Motor neuron (in vitro differentiated cells): ENCODE measurements around the gene COLEC12. TPM values are rescaled to one million over a fixed set of nuclear protein-coding genes. Genes with fewer than 3 reads are reported as not detected.
"Not testable (repeated sequence)": the region's sequence is repeated elsewhere in the genome, so short reads cannot be mapped to it uniquely, and the experiment has no call there.

ENCODE experiments used
- ATAC-seq, 8 experiments: fragments of 200-7000 bp; cut with Tn5 transposase; replicated peaks in 6 of 8; 2 replicates each; pipeline ENCODE4 v1.8.0; 2021; ENCODE audit warnings: mild to moderate bottlenecking in 8 of 8, moderate library complexity in 8 of 8
- H3K27ac ChIP-seq, 2 donors: fragments of 250-450 bp; sonication (Bioruptor Pico); 2 replicates each; pipeline ENCODE4 v1.9.0; 2021; ENCODE audit warnings: antibody characterized with exemption in 2 of 2, mild to moderate bottlenecking in 2 of 2, moderate library complexity in 1 of 2
- H3K4me1 ChIP-seq, 2 donors: fragments of 250-450 bp; sonication (Bioruptor Pico); replicated peaks in 1 of 2; 2 replicates each; pipeline ENCODE4 v1.6.1; 2021; ENCODE audit warnings: antibody characterized with exemption in 2 of 2, mild to moderate bottlenecking in 2 of 2, moderate library complexity in 1 of 2
- H3K4me3 ChIP-seq, 5 donors: fragments of 250-450 bp; sonication (Bioruptor Pico); 2 replicates each; pipeline ENCODE4 v1.9.0; 2021; ENCODE audit warnings: antibody characterized with exemption in 5 of 5, mild to moderate bottlenecking in 5 of 5, moderate library complexity in 4 of 5
- whole genome bisulfite sequencing, 10 experiments: fragments of 450-650 bp; shearing (Covaris generic); methylation state at CpG; one replicate each; pipeline ENCODE4 v1.0.0; 2022; 5-methylcytosine and 5-hydroxymethylcytosine counted together
- in situ Hi-C, 9 experiments: fragments of 400-800 bp; cut with MboI; loops; one replicate each; pipeline ENCODE4 v1.15.0; 2021; ENCODE audit warnings: low sequenced_read_pairs in 9 of 9, low pct_unique_long_range_greater_than_20kb in 2 of 9; ENCODE audit not compliant: unreplicated experiment in 9 of 9
- total RNA-seq, 8 experiments: library from RNA; unstranded; fragments of 300-600 nt; gene quantifications; 2 replicates each; pipeline versions ENCODE4 v1.2.3 to v1.2.4, GENCODE V29; 2022

COLEC12 gene
- total RNA-seq, 8 experiments from 2014 or later, result 0.49 to 103 (median 3.7) TPM

DNA sequence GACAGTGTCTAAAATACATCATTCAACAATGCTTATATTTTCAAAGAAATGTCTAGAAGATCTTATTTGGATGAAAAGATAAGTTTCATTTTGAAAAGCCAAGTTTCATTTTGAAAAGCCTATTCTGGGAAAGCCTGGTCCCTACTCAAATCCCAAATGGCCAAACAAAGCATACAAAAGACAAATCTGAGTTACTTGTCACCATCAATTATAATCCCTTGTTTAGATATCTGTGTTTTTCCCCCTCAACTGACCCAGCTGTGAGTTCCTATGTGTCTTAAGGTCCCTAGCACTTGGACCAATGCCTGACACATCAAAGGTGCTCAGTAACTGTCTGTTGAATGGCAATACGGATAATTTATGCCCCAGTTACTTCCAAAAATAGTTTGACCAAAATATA, 180.3 kb downstream of the COLEC12 start:
- Histone ChIP-seq H3K4me1 (peaks cover 29 to 37% of the 10 kb centered on the region in 2 donors), H3K4me3 (no peak overlapping the region), H3K27ac (peak overlapping the region in 1 of 2 donors; percentile 22)
- ATAC-seq, result peak in 1 of 8 experiments; percentile 6
- 36 to 100% (median 65%) methylated on average over 1 of the region's 1 CpG; no CpG with 5 or more reads in 4 of the 10 experiments for WGBS, 10 experiments
- in situ Hi-C loops, result no loop called here

DNA sequence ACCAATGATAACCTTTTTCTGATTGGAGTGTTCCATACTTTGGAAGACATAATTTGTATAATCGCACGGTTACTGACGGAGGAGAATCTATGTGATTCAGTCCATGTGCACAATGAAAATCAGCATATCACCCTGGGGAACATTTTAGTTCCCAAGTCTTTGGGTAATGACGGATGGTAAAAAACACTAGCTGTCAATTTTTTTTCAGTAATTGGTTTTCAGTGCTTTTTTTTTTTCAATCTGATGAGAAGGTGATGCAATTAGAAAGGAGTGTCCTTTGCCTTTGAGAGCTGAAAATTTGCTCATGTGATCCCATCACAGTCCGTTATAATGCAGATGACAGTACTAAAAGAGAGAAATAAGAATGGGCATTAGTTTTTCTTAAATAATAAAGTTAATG, 180.8 kb downstream of the COLEC12 start:
- in situ Hi-C loops, result no loop called here
- peak in 5 of 8 experiments; percentile 32 to 79 (median 59) for ATAC-seq
- H3K4me3 ChIP-seq, result no peak overlapping the region
- WGBS, 10 experiments, result 37 to 100% (median 86%) methylated on average over 2 to 5 of the region's 5 CpGs
- peaks cover 29 to 37% of the 10 kb centered on the region in 2 donors for H3K4me1 ChIP-seq
- H3K27ac ChIP-seq, result peak overlapping the region in 1 of 2 donors; percentile 22

- no peak overlapping the region for H3K27ac ChIP-seq
- no peak for ATAC-seq
- WGBS, 10 experiments, result 96 to 100% (median 100%) methylated on average over 1 to 8 of the region's 9 CpGs; no CpG with 5 or more reads in 5 of the 10 experiments
- H3K4me3 ChIP-seq, result no peak overlapping the region
- H3K4me1 ChIP-seq, result peaks cover 29 to 37% of the 10 kb centered on the region in 2 donors
- in situ Hi-C loops, result no loop called here
Measured at GRCh38 chr18:318791-319291, 181.7 kb downstream of the COLEC12 start.

GRCh38 chr18:317618-318017, 182.9 kb downstream of the COLEC12 start:
- in situ Hi-C loops, result no loop called here
- 79 to 100% (median 100%) methylated on average over 1 to 4 of the region's 6 CpGs; no CpG with 5 or more reads in 2 of the 10 experiments for WGBS, 10 experiments
- H3K4me3 ChIP-seq, result no peak overlapping the region
- peaks cover 28 to 34% of the 10 kb centered on the region in 2 donors for H3K4me1 ChIP-seq
- H3K27ac ChIP-seq, result no peak overlapping the region
- ATAC-seq, result no peak

DNA sequence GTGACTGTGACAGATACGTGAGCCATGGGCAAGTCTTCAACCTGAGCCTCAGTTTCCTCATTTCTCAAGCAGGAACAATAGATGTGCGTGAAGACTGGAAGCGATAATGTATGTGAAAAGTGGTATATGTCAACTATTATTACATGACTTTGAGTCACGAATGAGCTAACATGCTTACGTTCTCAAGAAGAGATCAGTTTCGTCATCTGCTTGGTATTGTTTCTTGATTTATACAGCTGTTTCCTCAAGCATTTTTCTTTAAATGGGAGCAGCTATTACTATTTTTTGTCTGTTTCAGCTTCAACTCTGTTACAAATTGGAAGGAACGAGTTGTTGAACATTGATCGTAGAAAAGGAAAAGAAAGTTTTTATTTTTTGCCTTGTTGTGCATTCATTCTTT, 184.1 kb downstream of the COLEC12 start:
- peaks cover 18 to 22% of the 10 kb centered on the region in 2 donors for H3K4me1 ChIP-seq
- 48 to 100% (median 89%) methylated on average over 1 to 8 of the region's 8 CpGs for WGBS, 10 experiments
- ATAC-seq, result no peak
- no peak overlapping the region for H3K4me3 ChIP-seq
- in situ Hi-C loops, result no loop called here
- H3K27ac ChIP-seq, result no peak overlapping the region

DNA sequence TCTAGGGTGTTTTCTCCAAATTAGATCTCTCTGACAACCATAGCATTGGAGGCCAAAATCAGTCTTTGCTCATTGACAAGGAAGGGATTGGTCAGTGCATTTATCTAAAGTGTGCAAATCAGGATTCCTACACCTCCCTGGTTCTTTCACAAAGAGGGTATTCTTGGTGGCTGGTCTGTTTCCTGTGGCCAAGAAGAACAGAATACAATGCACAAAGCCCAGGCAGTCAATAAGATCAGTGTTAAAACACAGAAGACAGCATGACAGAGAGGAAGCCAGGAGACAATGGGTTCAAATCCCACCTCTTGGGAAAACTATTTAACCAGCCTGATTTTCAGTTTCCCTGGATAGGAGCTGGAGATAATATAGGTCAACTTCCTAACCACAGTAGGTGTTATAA, 186.6 kb downstream of the COLEC12 start:
- Histone ChIP-seq H3K4me1 (no peaks in the 10 kb centered on the region), H3K27ac (no peak overlapping the region), H3K4me3 (no peak overlapping the region)
- in situ Hi-C loops, result no loop called here
- no peak for ATAC-seq

GRCh38 chr18:312415-312814, 188.1 kb downstream of the COLEC12 start:
- WGBS, 10 experiments, result 68 to 100% (median 95%) methylated on average over 1 to 4 of the region's 4 CpGs; no CpG with 5 or more reads in 5 of the 10 experiments
- in situ Hi-C loops, result no loop called here
- Histone ChIP-seq H3K4me1 (no peaks in the 10 kb centered on the region), H3K4me3 (no peak overlapping the region), H3K27ac (no peak overlapping the region)
- no peak for ATAC-seq

- Histone ChIP-seq H3K27ac (no peak overlapping the region), H3K4me3 (no peak overlapping the region), H3K4me1 (peaks cover 0 to 3% of the 10 kb centered on the region in 2 donors)
- no peak for ATAC-seq
- in situ Hi-C loops, result no loop called here
Measured at GRCh38 chr18:310042-310441, 190.5 kb downstream of the COLEC12 start.

GRCh38 chr18:308086-308485, 192.4 kb downstream of the COLEC12 start:
- 20 to 100% (median 80%) methylated on average over 1 to 4 of the region's 4 CpGs; no CpG with 5 or more reads in 3 of the 10 experiments for WGBS, 10 experiments
- peaks cover 0 to 11% of the 10 kb centered on the region in 2 donors for H3K4me1 ChIP-seq
- in situ Hi-C loops, ATAC-seq, H3K4me3 ChIP-seq, H3K27ac ChIP-seq: not testable (repeated sequence)

DNA sequence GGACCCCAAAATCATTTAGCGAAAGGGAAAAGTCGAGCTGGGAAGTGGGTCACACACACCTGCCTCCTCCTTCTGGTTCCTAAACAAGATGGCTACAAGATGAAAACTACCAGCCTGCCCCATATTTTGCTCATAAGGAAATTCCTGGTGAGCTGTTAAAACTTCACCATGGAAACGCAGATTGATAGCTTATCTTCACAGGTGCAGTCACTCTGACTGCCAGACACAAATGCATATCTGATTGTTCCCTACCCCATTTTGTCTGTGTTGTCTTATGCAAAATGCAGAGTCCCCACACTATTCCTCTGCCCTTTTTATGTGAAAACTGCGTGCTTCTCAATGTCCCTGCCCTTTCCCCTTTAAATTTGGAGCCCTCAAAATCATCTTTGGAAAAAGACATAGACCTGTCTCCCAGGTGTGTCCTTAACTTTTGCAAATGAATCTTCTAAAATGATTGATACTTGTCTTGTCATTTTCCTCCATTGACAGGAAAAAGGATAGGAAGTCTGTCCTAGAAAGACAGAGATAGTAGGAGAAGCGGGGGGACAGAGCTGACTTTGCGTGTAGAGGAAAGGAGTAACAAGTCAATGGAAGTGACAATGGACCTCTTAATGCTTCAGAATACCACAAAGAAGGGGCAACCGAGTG, 193.8 kb downstream of the COLEC12 start:
- 53 to 100% (median 75%) methylated on average over 1 to 5 of the region's 7 CpGs; no CpG with 5 or more reads in 2 of the 10 experiments for WGBS, 10 experiments
- in situ Hi-C loops, result no loop called here
- H3K4me3 ChIP-seq, result no peak overlapping the region
- peaks cover 0 to 11% of the 10 kb centered on the region in 2 donors for H3K4me1 ChIP-seq
- no peak overlapping the region for H3K27ac ChIP-seq
- no peak for ATAC-seq

DNA sequence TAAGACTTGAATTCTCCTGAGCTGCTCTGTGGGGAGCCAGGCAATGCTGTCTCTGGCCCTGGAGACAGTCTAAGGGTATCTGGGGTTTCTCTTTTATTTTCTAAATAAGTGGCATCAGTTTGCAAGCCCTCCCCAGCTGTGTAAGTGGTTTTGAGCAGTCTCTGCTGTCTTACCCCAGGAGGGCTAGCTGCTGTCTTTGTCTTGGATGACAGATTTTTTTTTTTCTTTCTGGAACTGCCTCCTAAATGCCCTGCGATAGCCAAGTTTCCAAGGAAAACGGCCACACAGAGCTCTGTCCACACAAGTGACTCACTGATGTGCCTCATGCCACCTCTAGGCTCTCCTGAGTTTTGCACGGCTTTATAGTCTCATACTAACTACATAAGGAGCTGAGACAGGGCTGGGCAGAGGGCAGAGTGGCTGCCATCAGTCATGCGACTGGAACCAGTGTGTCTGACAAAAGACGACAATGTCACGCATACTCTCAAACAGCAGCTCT, 195.4 kb downstream of the COLEC12 start:
- in situ Hi-C loops, result no loop called here
- WGBS, 10 experiments, result 12 to 71% (median 32%) methylated on average over 1 to 6 of the region's 6 CpGs; no CpG with 5 or more reads in 2 of the 10 experiments
- no peak overlapping the region for H3K27ac ChIP-seq
- H3K4me3 ChIP-seq, result no peak overlapping the region
- H3K4me1 ChIP-seq, result peaks cover 0 to 11% of the 10 kb centered on the region in 2 donors
- ATAC-seq, result peak in 6 of 8 experiments; percentile 48 to 95 (median 92)

- ATAC-seq, result no peak
- no peak overlapping the region for H3K27ac ChIP-seq
- peaks cover 0 to 11% of the 10 kb centered on the region in 2 donors for H3K4me1 ChIP-seq
- WGBS, 10 experiments, result 79 to 94% (median 83%) methylated on average over 1 to 2 of the region's 2 CpGs; no CpG with 5 or more reads in 5 of the 10 experiments
- in situ Hi-C loops, result no loop called here
- H3K4me3 ChIP-seq, result no peak overlapping the region
Measured at GRCh38 chr18:303607-304006, 196.9 kb downstream of the COLEC12 start.

- WGBS, 10 experiments, result 21 to 100% (median 52%) methylated on average over 1 of the region's 1 CpG; no CpG with 5 or more reads in 4 of the 10 experiments
- ATAC-seq, result no peak
- H3K4me3 ChIP-seq, result no peak overlapping the region
- H3K4me1 ChIP-seq, result peaks cover 0 to 11% of the 10 kb centered on the region in 2 donors
- H3K27ac ChIP-seq, result no peak overlapping the region
- in situ Hi-C loops, result no loop called here
Measured at GRCh38 chr18:303011-303410, 197.5 kb downstream of the COLEC12 start.
